GM12891 (cell line): ENCODE measurements around the gene BATF3.
"Not testable (repeated sequence)": the region's sequence is repeated elsewhere in the genome, so short reads cannot be mapped to it uniquely, and the experiment has no call there.

ENCODE experiments used
- DNase-seq: peaks from one replicate; pipeline ENCODE4 v3.0.0; 2011; ENCODE audit warnings: low spot score; ENCODE audit not compliant: insufficient read length
- FAIRE-seq: peaks from 2 replicates; lab custom pipeline; 2011; peaks lifted over from hg19 to GRCh38; lab: Jason Lieb, UNC
- PAX5 ChIP-seq: IDR thresholded peaks from 2 replicates; pipeline ENCODE4 v1.6.1; 2011; ENCODE audit warnings: low read length, moderate library complexity, mild to moderate bottlenecking; ENCODE audit not compliant: insufficient read depth, severe bottlenecking
- POLR2A ChIP-seq: IDR thresholded peaks from 2 replicates; pipeline ENCODE4 v1.6.1; 2011; ENCODE audit warnings: low read depth, low read length, control low read depth
- POLR2AphosphoS5 ChIP-seq: IDR thresholded peaks from 2 replicates; pipeline ENCODE4 v1.6.1; 2011; ENCODE audit warnings: low read depth, low read length, control low read depth
- POU2F2 ChIP-seq: IDR thresholded peaks from 2 replicates; pipeline ENCODE4 v1.6.1; 2011; ENCODE audit warnings: low read depth, mild to moderate bottlenecking, control low read depth, low read length, moderate library complexity
- SPI1 ChIP-seq: IDR thresholded peaks from 2 replicates; pipeline ENCODE4 v1.6.1; 2011; ENCODE audit warnings: low read depth, low read length, control low read depth
- TAF1 ChIP-seq: IDR thresholded peaks from 2 replicates; pipeline ENCODE4 v1.6.1; 2011; ENCODE audit warnings: low read depth, low read length, control low read depth

BATF3 gene

GRCh38 chr1:212727386-212728181, 27.9 kb upstream of the BATF3 start:
- DNase-seq (no peak), FAIRE-seq (no peak)
- no peak for TF ChIP-seq SPI1

- DNase-seq, FAIRE-seq: not testable (repeated sequence)
These were observed 25.0 kb upstream of the BATF3 start for GRCh38 chr1:212724679-212725078.

GRCh38 chr1:212722270-212722957, 22.8 kb upstream of the BATF3 start:
- no peak for DNase-seq
- FAIRE-seq, result no peak
- no peak for TF ChIP-seq POLR2AphosphoS5
- TF ChIP-seq SPI1, result no peak
- no peak for TF ChIP-seq POU2F2
- no peak for TF ChIP-seq POLR2A
- TF ChIP-seq TAF1, result no peak
- no peak for TF ChIP-seq PAX5

GRCh38 chr1:212721388-212722247, 22.0 kb upstream of the BATF3 start:
- TF ChIP-seq POLR2A (no peak), POLR2AphosphoS5 (no peak), PAX5 (no peak), SPI1 (no peak), TAF1 (no peak), POU2F2 (no peak)
- DNase-seq (no peak), FAIRE-seq (no peak)

- no peak for FAIRE-seq
- TF ChIP-seq POLR2A (no peak), TAF1 (no peak), PAX5 (no peak), POU2F2 (no peak), SPI1 (no peak), POLR2AphosphoS5 (no peak)
- DNase-seq, result no peak
These were observed 20.0 kb upstream of the BATF3 start for GRCh38 chr1:212719633-212720032.

- no peak for DNase-seq
These were observed 18.9 kb upstream of the BATF3 start for GRCh38 chr1:212718499-212718898.

GRCh38 chr1:212716161-212716560, 16.5 kb upstream of the BATF3 start:
- no peak for TF ChIP-seq TAF1
- TF ChIP-seq POLR2A, result no peak
- FAIRE-seq (no peak), DNase-seq (no peak)

More at GRCh38 chr1:212718499-212718898, 18.9 kb upstream of the BATF3 start:
- FAIRE-seq, result no peak
- no peak for TF ChIP-seq SPI1
- TF ChIP-seq POU2F2, result no peak
- no peak for TF ChIP-seq PAX5
- no peak for TF ChIP-seq TAF1
- no peak for TF ChIP-seq POLR2AphosphoS5
- TF ChIP-seq POLR2A, result no peak

GRCh38 chr1:212713465-212714136, 14.0 kb upstream of the BATF3 start:
- no peak for DNase-seq
- no peak for FAIRE-seq
- no peak for TF ChIP-seq TAF1
- no peak for TF ChIP-seq SPI1
- TF ChIP-seq POLR2AphosphoS5, result no peak
- TF ChIP-seq POLR2A, result no peak
- TF ChIP-seq PAX5, result no peak
- no peak for TF ChIP-seq POU2F2

DNA sequence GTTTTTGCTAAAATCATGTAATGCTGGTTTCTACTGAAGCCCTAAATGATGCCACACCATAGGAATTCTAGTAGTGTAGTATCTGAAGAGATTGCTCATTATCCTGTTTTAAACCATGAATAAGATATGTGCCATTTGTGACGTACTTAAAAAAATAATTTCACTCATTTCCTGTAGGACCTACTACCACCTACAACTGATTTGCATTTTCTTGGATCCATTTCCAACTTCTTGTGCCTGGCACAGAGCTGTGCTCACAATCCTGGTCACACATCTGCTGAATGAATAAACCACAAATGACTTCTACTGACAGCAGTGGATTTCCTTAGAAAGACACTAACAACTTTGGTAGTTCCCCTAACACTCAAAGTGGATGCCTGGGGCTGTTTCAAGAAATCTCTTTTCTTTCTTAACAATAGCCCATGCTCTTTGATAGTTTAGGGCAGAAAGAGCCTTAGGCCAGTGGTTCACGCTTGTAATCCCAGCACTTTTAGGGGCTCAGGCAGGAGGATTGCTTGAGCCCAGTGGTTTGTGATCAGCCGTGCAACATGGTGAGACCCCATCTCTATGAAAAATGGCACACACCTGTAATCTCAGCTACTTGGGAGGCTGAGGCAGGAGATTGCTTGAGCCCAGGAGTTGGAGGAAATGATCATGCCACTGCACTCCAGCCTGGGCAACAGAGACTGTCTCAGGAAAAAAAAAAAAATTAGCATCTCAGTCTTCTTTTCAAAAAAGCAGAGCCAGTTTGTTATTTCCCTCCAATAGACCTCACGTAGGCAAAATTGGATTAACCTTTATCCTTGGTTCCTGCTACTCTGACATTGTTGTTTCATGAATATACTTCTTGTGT, 13.0 kb upstream of the BATF3 start:
- FAIRE-seq (no peak), DNase-seq (no peak)
- TF ChIP-seq PAX5 (no peak), POLR2AphosphoS5 (no peak)

- FAIRE-seq, DNase-seq: not testable (repeated sequence)
These were observed 12.3 kb upstream of the BATF3 start for GRCh38 chr1:212711974-212712373.
